ENCODE results near the gene ARF3. TPM values are rescaled to one million over a fixed set of nuclear protein-coding genes. Genes with fewer than 3 reads are reported as not detected.
A peak's percentile ranks its signal among the peaks of the same experiment; 100 is the strongest.

ARF3 gene
- total and polyA plus RNA-seq, 2 of the 13 experiments (the other 11 are each of a cell fraction or from before 2014, with no cell fraction given) = 53.8 to 57.9 TPM

- TF ChIP-seq ZNF142 (CRISPR knock-in tag; IDR thresholded peaks at IDR 0.05) (0 out of 2 replicates have a peak, but pooled peaks have one; percentile 42), ZNF354B (CRISPR knock-in tag; IDR thresholded peaks at IDR 0.05) (no peak), ZFY (CRISPR knock-in tag; IDR thresholded peaks at IDR 0.05) (peak; percentile 53; the same call in 1 of the 2 replicates), HMGXB4 (CRISPR knock-in tag; IDR thresholded peaks at IDR 0.05; ENCODE audit: borderline replicate concordance in 1 of 2, low read depth in 1 of 2) (peak; percentile 75 to 78; a peak in 3 of 4 replicates), ZNF253 (CRISPR knock-in tag; IDR thresholded peaks at IDR 0.05; ENCODE audit: borderline replicate concordance) (no peak), ASH2L (IDR thresholded peaks at IDR 0.05; ENCODE audit: insufficient read length, low read depth, low read length) (peak; percentile 33), ATF7 (IDR thresholded peaks at IDR 0.05) (no peak), ATF7 (CRISPR knock-in tag; IDR thresholded peaks at IDR 0.05) (no peak), ZBTB20 (CRISPR knock-in tag; IDR thresholded peaks at IDR 0.05; ENCODE audit: borderline replicate concordance, low read depth) (no peak), ZNF614 (CRISPR knock-in tag; IDR thresholded peaks at IDR 0.05; ENCODE audit: borderline replicate concordance) (peak; percentile 43; the same call in 1 of the 2 replicates), AGO1 (IDR thresholded peaks at IDR 0.05; ENCODE audit: low read depth, low read length, poor library complexity, severe bottlenecking) (no peak), ZNF761 (CRISPR knock-in tag; conservative IDR thresholded peaks at IDR 0.05) (0 out of 2 replicates have a peak, but pooled peaks have one; percentile 39)
Measured at GRCh38 chr12:48996794-48997718, 39.8 kb upstream of the ARF3 start (continued).

All from HepG2 (cell line).